ENCODE results near the gene P3H3. TPM values are rescaled to one million over a fixed set of nuclear protein-coding genes. Genes with fewer than 3 reads are reported as not detected.
"Not testable (repeated sequence)": the region's sequence is repeated elsewhere in the genome, so short reads cannot be mapped to it uniquely, and the experiment has no call there.

P3H3 gene
- total and polyA plus RNA-seq, 3 donors from 2014 or later = 13.1 to 19.2 (median 18.8) TPM

DNA sequence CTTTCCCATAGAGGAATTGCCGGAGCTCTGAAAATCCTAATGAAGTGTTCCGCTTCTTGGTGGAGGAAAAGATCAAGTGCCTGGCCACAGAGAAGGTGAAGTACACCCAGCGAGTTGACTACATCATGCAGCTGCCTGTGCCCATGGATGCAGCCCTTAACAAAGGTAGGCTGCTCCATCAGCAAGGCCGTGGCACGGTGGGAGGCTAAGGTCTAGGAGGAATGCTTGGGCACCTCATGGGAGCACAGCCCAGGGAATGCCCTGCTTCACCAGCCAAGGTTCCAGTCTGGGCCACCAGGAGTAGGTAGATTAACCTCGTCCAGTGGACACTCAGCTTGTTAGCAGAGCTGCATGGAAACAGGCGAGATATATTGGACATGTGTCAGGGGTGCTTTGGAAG lies 32.7 kb downstream of the P3H3 start:
- H3K4me3 ChIP-seq = no peak overlapping the region
- TF ChIP-seq, protein P1, sequence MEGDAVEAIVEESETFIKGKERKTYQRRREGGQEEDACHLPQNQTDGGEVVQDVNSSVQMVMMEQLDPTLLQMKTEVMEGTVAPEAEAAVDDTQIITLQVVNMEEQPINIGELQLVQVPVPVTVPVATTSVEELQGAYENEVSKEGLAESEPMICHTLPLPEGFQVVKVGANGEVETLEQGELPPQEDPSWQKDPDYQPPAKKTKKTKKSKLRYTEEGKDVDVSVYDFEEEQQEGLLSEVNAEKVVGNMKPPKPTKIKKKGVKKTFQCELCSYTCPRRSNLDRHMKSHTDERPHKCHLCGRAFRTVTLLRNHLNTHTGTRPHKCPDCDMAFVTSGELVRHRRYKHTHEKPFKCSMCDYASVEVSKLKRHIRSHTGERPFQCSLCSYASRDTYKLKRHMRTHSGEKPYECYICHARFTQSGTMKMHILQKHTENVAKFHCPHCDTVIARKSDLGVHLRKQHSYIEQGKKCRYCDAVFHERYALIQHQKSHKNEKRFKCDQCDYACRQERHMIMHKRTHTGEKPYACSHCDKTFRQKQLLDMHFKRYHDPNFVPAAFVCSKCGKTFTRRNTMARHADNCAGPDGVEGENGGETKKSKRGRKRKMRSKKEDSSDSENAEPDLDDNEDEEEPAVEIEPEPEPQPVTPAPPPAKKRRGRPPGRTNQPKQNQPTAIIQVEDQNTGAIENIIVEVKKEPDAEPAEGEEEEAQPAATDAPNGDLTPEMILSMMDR (IDR thresholded peaks at IDR 0.05) = no peak
- no peak for TF ChIP-seq POLR2A (IDR thresholded peaks at IDR 0.05)
- H3K27ac ChIP-seq = no peak overlapping the region
- intact Hi-C loops (cut with DNase I; ENCODE audit: low total_unique reads) = no loop called here
- DNase-seq = no peak
- H3K4me1 ChIP-seq = no peaks in the 10 kb centered on the region
- 92 to 98% methylated on average over 7 of the region's 7 CpGs for WGBS, 2 donors
- no peaks in the 10 kb centered on the region for H3K36me3 ChIP-seq (ENCODE audit: low read depth, missing control alignments)
- H3K9me3 ChIP-seq = no peaks in the 10 kb centered on the region
- H3K27me3 ChIP-seq = no peaks in the 10 kb centered on the region

DNA sequence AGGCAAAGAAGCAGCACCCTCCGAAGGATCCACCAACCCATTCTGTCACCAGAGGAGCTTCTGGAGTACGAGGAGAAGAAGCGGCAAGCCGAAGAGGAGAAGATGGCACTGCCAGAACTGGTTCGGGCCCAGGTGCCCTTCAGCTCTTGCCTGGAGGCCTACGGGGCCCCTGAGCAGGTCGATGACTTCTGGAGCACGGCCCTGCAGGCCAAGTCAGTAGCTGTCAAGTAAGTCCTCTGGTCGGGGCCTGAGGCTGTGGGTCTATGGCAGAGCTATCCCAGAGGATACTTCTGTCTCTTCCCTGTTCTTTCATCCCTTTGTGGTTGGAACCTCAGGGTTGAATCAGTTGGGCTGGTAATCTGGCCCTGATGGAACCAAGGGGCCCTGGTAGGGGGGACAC lies 33.2 kb downstream of the P3H3 start:
- Histone ChIP-seq H3K27ac (no peak overlapping the region), H3K9me3 (no peaks in the 10 kb centered on the region), H3K4me3 (no peak overlapping the region), H3K4me1 (no peaks in the 10 kb centered on the region), H3K27me3 (no peaks in the 10 kb centered on the region), H3K36me3 (ENCODE audit: low read depth, missing control alignments) (no peaks in the 10 kb centered on the region)
- TF ChIP-seq, protein P1 (IDR thresholded peaks at IDR 0.05) = no peak
- TF ChIP-seq POLR2A (IDR thresholded peaks at IDR 0.05) = no peak
- WGBS, 2 donors = 93 to 95% methylated on average over 7 to 9 of the region's 9 CpGs
- intact Hi-C loops (cut with DNase I; ENCODE audit: low total_unique reads) = no loop called here
- no peak for DNase-seq

DNA sequence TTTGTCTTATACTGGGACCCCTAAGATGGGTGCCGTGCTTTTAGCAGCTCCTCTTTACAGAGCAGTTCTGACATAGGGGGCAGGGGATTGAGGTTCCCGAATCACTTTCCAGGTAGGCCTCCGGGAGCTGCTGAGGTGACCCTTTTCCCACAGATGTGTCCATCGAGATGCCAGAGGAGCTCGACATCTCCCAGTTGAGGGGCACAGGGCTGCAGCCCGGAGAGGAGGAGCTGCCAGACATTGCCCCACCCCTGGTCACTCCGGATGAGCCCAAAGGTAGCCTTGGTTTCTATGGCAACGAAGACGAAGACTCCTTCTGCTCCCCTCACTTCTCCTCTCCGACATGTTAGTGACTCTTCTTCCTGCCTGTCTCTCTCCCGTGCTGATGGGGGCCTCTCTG lies 34.8 kb downstream of the P3H3 start:
- TF ChIP-seq POLR2A (IDR thresholded peaks at IDR 0.05) = no peak
- TF ChIP-seq, protein P1 (IDR thresholded peaks at IDR 0.05) = no peak
- intact Hi-C loops (cut with DNase I; ENCODE audit: low total_unique reads) = no loop called here
- no peak overlapping the region for H3K27ac ChIP-seq
- H3K36me3 ChIP-seq (ENCODE audit: low read depth, missing control alignments) = no peaks in the 10 kb centered on the region
- 89% methylated on average over 11 of the region's 11 CpGs for WGBS, 2 donors
- H3K9me3 ChIP-seq = no peaks in the 10 kb centered on the region
- DNase-seq = no peak
- H3K4me1 ChIP-seq = peaks cover 6% of the 10 kb centered on the region
- H3K27me3 ChIP-seq = no peaks in the 10 kb centered on the region
- H3K4me3 ChIP-seq = no peak overlapping the region

DNA sequence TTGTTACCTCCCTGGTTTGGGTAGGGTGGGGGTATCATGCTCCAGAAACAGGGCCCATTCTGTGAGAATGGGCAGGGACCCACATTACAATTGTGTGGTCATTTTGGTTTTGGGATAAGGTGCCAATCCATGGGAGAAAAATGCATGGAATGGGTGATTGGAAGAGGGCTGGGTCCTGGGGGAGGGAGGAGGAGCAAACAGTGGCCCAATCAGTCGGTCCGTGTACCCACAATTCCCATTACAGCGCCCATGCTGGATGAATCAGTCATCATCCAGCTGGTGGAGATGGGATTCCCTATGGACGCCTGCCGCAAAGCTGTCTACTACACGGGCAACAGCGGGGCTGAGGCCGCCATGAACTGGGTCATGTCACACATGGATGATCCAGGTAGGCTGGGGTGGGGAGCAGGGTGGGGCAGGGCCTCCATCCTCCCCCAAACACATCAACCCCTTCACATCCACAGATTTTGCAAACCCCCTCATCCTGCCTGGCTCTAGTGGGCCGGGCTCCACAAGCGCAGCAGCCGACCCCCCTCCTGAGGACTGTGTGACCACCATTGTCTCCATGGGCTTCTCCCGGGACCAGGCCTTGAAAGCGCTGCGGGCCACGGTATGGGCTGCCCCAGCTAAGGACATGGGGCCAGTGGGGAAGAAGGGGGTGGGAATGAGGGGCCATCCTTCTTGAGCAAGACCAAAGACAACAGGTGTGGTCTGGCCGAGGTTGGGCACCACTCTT lies 35.5 kb downstream of the P3H3 start:
- H3K9me3 ChIP-seq = no peaks in the 10 kb centered on the region
- intact Hi-C loops (cut with DNase I; ENCODE audit: low total_unique reads) = no loop called here
- no peak for TF ChIP-seq POLR2A (IDR thresholded peaks at IDR 0.05)
- TF ChIP-seq, protein P1 (IDR thresholded peaks at IDR 0.05) = no peak
- no peaks in the 10 kb centered on the region for H3K27me3 ChIP-seq
- no peak overlapping the region for H3K27ac ChIP-seq
- WGBS, 2 donors = 94 to 97% methylated on average over 10 to 16 of the region's 16 CpGs
- H3K36me3 ChIP-seq (ENCODE audit: low read depth, missing control alignments) = no peaks in the 10 kb centered on the region
- H3K4me3 ChIP-seq = no peak overlapping the region
- no peak for DNase-seq
- peaks cover 11% of the 10 kb centered on the region for H3K4me1 ChIP-seq

DNA sequence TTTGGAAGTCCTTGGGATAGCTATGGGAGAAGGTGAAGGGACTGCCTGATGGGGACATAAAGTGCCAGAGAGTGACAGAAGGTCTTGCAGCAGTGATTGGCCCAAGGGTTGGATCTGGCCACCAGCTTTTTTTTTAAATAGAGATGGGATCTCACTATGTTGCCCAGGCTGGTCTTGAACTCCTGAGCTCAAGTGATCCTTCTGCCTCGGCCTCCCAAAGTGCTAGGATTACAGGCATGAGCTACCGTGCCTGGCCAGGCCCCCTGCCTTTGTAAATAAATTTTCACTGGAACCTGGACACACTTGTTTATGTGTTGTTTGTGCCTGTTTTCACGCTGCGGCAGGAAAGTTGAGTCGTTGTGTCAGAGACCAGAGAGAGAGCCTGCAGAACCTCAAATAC lies 37.1 kb downstream of the P3H3 start:
- H3K4me3 ChIP-seq; DNase-seq; H3K36me3 ChIP-seq (ENCODE audit: low read depth, missing control alignments); intact Hi-C loops (cut with DNase I; ENCODE audit: low total_unique reads); H3K27ac ChIP-seq; H3K27me3 ChIP-seq; H3K9me3 ChIP-seq: not testable (repeated sequence)
- H3K4me1 ChIP-seq = peaks cover 22% of the 10 kb centered on the region
- WGBS, 2 donors = 91 to 96% methylated on average over 5 of the region's 5 CpGs

Data from testis (tissue), 3 donors.